Left hindlimb (tissue), 1 donor: ENCODE data around the gene SPINDOC.
A peak's percentile ranks its signal among the peaks of the same experiment; 100 is the strongest.
"Not testable (repeated sequence)": the region's sequence is repeated elsewhere in the genome, so short reads cannot be mapped to it uniquely, and the experiment has no call there.

ENCODE experiments used
- DNase-seq: peaks from one replicate; pipeline ENCODE4 v3.0.0-alpha.2; 2018

SPINDOC gene, protein sequence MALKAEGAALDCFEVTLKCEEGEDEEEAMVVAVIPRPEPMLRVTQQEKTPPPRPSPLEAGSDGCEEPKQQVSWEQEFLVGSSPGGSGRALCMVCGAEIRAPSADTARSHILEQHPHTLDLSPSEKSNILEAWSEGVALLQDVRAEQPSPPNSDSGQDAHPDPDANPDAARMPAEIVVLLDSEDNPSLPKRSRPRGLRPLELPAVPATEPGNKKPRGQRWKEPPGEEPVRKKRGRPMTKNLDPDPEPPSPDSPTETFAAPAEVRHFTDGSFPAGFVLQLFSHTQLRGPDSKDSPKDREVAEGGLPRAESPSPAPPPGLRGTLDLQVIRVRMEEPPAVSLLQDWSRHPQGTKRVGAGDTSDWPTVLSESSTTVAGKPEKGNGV

DNA sequence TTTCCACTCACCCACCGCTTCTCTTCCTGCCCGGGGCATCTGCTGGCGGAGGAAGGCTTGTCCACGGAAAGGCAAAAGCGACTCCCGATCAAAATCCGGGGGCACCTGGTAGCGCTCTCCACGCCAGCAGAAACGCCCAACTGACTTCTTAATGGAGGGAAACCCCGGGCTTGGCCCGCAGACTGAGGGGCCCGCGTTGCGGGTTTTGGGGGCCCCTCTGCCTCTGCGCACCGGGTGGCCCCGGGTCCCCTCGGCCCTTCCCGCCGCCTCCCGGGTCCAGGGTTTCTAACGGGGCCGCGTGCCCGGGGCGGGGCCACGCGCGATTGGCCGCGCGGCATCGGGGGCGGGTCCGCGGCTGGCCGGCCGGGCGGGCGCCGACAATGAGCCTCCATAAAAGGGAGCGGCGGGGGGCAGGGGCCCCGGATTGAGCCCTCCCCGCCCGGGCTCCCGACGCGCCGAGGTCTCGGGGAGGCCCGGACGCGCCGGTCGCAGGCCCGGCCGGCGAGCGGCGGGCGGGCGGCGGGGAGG lies at the start of gene SPINDOC:
Gene SPINDOC, plus strand, starts transcription at position 422 of the 528 bp plus-strand sequence. CDS start 231 bp downstream, outside the sequence.
- peak; percentile 83 for DNase-seq

DNA sequence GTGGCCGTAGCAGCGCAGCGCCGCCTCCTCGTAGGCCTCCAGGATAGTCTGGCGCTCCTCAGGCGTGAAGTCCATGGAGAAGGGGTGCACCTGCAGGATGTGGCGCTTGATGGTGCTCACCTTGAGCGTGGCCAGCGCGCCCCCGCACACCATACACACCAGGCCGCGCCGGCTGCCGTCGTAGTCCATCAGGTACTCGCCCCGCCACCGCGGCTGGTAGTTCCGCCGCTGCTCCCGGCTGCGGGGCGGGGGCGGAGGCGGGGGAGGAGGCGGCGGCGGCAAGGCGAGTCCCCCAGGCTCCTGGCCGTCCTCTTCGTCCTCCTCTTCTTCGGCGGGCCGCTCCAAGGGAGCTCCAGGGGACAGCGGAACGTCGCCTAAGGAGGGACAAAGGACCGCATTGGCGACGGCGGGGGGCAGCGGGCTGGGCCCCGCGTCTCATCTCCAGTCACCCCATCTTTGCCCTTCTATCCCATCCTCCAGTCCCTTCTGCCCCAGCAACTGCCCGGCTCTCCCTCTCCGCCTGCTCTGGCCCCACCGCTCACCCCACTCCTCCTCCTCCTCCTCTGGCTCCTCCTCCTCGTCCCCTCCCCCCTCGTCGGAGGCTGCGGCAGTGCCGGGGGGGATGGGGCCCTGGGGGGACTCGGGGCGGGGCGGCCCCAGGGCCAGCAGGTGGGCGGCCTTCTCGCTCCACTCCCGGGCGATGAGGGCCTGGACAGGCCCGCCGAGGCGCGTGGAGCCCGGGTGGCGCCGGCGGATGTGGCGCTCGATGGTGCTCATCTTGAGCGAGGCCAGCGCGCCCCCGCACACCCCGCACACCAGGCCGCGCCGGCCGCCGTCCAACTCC lies 49.5 kb upstream of the SPINDOC start:
- peak; percentile 77 for DNase-seq

DNA sequence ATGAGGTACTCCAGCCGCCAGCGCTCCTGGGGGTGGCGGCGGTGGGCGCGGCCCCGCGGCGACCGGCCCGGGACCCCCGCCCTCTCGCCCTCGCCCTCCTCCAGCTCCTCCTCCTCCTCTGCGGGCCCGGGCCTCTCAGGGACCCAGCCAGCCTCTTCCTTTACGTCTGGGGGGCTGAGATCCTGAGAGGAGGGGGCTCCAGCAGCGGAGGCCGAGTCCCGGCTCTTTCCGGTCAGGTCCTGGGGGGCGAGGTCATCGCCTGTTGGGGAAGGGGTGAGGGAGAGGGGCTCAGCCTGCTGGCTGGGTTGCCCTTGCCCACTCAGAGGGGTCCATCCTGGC lies 48.9 kb upstream of the SPINDOC start:
- no peak for DNase-seq

DNA sequence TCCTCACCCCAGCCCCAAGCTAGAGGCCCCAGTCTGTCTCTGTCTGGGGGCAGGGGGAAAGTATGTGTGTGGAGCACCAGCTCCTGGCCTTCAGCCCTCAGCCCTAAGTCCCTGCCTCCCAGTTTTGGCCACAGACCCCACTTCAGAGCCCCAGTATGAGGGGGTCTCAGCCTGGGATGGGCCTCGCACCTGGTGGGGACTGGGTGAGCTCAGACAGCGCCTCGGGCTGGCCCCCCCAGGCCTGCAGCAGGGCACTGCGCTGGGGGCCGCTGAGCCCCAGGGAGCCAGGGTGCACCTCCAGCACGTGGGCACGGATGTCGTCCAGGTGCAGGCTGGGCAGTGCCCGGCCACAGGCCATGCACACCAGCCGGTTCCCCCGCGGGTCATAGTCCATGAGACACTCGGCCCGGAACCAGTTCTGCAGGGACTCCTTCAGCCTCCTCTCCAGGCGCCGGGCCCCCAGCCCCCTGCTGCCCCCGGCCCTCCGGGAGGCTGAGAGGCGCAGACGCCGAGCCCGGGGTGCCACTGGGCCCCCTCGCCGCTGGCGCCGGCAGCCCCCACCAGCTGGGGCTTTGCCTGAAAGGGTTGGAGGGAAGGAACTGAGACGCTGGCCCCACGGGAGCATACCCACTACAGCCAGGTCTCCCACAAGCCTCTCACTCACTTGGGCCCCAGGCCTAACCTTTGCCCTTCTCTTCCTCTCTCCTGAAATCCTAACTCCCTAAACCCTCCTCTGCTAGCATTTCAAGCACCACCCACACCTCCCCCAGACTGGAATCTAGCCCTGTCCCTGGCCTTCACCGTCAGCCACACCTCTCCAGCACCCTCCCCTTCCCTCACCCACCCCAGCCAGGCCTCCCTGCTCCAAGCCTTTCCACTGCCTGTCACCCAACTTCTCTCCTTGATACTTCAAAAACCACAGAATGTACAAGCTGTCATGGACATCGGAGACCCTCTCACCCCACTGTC lies 48.3 kb upstream of the SPINDOC start:
- peak; percentile 55 for DNase-seq

DNA sequence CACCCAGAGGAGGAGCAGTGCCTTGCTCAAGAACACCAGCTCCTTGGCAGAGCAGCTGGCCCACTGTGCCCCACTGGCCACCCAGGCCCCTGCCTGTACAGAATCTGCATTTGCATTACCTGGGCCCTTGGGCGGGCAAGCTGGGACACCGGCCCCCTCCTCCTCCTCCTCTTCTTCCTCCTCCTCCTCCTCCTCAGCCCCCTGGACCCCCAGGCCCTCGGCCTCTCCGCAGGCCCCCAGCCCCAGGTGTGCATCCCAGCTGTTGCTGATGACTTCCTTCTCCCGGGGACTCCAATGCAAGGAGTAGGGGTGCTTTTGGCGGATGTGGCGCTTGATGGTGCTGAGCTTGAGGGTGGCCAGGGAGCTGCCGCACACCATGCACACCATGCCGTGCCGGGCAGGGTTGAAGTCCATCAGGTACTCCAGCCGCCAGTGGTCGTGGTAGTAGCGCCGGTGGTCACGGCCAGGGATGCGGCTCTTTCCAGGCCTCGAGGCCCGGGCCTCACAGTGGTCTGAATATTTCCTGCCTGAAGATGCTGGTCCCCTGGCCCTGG lies 47.5 kb upstream of the SPINDOC start:
- peak; percentile 34 for DNase-seq

DNA sequence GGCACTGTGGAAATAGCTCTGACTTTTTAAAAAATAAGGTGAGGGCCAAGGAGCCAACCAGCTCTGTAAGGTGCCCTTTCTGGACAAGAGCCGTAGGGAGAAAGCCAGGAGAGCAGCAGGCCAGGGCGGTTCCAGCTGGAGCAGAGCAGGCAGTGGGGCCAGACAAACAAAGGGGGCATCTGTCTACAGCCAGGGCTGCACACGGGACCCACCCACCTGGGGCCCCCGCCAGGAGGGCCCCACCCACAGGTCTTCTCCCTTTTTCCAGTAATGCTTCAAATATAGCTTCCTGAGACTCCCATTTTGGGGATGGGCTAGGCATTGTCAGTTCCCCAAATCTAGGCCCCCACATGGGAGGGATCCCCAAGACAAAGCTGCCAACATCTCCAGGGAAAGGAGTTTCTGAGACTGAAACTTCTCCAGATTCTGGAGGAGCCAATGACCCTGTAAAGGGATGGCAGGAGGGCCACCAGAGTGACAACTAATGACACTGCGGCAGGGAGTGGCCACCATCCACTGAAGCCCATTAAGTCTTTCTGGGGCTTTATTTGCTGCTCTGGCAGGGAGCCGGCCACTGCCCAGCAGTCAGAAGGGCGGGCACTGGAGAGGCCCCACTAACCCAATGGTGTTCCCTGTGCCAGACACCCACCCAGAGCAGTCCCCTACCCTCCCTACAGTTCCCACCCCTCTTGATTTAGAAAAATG lies 46.6 kb upstream of the SPINDOC start:
- peak; percentile 41 for DNase-seq

DNA sequence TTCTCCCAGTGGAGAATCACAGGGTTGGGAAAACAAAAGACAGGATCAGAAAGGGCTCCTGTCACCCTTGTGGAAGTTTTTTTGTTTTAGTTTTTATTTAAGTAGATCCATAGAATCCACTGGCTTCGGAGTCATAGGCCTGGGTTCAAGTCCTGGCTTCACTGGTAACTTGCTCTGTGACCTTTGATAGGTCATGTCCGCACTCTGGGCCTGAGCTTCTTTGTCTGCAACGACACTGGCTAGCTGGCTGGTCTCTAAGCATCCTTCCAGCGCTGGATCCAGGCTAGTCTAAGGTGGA lies 46.0 kb upstream of the SPINDOC start:
- no peak for DNase-seq

DNA sequence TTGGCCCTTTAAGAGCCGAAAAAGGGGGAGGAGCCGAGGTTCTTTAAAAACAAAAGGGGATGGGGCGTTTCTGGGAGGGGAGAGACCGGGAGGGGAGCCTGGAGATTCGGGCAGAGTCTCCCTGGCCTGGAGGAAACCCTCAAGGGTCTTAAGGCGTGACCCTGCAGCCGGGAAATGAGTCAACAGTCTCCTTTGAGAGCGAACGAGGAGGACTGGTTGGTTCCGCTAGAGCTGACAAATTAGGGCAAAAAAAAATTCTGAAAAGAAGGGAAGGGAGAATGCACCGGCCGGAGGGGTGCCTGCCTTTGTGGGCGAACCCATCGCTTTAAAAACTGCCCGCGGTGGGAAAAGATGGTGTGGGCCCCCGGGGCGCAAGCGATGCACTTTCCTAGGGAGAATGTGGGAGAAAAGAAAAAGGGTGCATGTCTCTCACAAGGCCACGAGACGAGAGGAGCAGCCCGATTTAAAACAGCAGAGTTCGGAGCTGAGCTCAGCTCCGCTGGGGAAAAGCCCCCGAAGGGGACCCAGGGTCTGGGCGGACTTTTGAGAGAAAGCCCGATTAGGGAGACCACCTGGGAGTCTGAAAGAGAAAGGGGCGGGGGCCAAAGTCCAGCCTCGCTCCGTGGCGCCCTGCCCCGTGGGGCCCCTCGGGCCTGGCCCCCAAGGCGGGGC lies 45.6 kb upstream of the SPINDOC start:
- peak; percentile 79 for DNase-seq

DNA sequence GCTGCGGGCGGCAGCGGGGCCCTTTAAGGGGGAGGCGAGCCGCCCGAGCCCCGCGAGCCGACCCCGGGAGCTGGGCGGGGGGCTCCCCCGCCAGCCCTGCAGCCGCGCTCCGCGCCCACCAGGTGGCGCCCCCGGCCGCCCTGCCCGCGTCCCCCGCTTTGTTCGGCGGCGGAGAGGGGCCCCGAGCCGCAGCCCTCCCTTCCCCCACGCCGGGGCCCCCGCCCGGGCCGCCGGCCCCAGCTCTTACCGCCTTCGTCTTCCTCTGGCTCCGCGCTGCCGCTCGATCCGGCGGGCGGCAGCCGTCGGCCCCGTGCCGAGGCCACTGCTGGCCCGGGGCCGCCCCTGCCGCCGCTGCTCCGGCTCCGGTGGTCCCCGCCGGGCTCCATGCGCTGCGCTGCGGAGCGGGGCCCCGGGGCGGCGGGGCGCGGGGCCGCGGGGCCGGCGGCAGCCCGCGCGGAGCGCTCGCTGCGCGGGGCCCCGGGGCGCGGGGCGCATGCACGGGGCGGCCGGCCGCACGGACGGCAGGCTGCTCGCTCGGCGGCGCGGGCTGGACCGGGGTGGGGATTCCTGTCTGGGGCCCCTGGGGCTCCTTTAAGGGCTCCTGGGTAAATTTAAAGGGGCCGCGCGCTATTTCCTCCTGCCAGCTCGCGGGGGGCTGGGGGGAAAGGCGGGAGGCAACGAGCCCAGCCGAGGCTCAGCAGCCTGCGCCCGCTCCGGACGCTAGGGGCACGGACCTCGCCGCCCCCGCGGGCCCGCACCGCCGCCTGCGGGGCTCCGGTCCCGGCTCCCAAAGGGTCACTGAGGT lies 44.8 kb upstream of the SPINDOC start, which contains the start of gene ZFTA:
Gene ZFTA, minus strand, starts transcription at position 539 of the 805 bp plus-strand sequence. Its CDS starts 153 bp downstream, at position 386.
- DNase-seq, result peak; percentile 83

DNA sequence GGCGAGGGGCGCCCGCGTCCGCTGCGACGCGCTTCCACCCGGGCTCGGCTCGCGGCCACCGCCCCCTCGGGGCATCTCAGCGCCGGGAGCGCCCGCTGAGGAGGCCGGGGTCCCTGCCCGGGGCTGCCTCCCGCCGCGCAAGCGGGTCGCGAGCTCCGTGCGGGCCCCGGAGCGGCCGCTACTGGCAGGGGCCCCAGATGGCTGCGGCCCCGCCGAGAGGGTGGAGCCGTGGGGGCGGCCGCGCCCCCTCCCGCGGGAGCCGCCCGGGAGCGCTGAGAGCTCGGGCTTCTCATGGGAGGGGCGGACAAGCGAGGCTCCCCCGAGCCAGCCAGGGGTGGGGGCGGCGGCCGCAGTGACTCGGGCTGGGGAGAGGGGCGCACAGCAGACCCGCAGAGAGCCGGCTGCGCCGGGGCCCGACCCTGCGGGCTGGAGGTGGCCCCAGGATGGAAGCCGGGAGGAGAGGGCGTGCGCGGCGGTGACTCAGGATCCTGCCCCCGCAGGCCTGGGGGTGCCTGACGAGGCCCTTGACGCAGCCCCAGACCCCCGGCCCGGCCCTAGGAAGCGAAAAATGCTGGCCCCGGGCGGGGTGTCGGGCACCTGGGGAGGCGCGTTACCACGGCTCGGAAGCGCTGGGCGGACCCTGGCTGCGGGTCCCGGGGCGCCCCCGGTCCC lies 44.1 kb upstream of the SPINDOC start:
- peak; percentile 61 for DNase-seq

DNA sequence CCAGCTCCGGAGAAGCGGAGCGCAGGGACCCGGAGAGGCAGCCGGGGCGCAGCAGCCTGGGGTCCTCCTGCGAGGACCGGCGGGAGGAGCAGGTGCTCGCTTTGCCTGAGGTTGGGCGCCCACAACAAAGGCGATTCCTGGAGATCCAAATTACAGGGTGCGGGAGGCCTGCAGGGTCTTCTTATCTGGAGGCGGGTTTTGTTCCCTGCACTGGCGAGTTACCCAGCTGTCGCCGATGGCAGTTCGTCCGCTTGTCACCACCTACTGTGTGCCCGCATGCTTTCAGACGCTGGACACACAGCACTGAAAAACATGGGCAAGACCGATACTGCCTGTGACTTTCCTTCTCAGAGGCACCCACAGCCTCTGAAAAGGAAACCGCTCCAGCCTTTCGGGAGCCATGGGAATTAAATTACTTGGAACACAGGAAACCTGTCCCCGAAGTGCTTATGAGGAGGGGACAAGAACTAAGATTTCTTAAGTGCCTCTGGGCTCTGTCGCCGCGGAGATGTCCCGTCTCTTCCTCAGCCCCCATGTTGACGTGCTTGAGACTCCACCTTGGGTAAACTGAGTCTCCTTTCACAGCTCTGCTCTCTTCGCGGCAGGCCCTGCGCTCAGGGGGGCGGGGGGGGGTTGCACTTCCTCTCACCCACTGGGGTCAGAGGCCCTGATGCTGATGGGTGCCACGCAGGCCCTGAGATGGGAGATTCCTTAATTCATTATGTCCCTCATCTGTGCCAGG lies 43.4 kb upstream of the SPINDOC start:
- peak; percentile 40 for DNase-seq

DNA sequence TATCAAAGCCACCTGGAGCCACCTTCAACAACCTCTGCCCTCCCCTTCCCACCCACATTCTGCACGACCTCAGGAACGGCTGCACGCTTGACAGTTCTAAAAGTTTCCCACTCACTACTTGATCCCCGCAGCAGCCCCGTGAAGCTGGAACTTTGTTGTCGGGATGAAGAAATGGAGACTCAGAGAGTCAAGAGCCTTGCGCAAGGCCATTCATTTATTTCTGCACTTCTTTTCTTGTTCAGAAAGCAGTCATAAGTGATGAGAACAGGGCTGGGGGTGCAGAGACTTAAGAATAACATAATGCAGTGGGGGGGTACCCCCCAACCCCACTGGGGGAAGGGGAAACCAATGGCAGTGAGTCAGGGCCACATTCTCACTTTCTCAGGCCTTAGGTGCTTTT lies 42.5 kb upstream of the SPINDOC start:
- no peak for DNase-seq

DNA sequence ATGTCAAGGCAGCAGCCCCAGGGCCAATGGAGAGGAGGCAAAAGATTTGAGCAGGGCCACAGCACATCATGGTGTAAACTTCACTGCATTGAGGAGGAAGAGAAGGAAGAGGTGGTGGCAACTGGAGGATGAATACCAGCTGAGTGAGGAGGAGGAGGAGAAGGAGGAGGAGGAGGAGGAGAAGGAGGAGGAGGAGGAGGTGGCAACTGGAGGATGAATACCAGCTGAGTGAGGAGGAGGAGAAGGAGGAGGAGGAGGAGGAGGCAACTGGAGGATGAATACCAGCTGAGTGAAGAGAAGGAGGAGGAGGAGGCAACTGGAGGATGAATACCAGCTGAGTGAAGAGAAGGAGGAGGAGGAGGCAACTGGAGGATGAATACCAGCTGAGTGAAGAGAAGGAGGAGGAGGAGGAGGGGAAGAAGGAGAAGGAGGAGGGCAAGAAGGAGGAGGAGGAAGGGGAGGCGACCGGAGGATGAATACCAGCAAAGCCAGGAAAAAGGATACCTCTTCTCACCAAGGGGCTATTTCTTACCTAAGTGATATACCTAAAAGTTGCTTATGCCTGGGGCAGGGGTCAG lies 41.4 kb upstream of the SPINDOC start:
- not testable (repeated sequence) for DNase-seq

DNA sequence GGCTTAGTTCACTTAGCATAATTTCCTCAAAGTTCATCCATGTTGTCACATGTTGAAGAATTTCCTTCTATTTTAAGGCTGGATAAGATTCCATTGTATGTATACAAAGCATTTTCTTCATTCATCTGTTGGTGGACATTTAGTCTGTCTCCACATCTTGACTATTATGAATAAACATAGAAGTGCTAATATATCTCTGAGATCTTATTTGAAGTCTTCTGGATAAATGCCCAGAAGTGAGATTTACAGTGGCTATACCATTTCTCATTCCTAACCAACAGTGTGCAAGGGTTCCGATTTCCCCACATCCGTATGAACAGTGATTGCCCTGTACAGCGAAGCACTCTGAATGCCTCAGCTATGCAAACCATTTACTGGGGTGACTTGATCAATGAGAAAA lies 38.1 kb upstream of the SPINDOC start:
- no peak for DNase-seq

DNA sequence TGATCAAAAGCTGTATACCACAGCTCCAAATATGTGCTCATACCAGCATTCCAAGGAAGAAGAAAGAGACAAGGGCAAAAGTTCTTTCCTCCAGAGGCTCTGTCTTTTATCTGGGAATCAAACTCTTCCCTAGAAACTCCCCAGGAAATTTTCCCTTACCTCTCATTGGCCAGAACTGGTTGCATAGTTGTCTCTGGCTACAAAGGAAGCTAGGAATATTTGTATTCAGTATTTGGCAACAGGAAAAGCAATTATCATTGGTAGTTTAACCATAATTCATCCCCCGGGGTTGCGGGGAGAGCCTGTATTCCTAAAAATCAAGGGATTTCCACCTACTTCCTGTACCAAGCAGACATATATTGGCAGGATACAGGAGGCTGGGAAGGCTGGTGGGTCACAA lies 34.2 kb upstream of the SPINDOC start:
- no peak for DNase-seq

DNA sequence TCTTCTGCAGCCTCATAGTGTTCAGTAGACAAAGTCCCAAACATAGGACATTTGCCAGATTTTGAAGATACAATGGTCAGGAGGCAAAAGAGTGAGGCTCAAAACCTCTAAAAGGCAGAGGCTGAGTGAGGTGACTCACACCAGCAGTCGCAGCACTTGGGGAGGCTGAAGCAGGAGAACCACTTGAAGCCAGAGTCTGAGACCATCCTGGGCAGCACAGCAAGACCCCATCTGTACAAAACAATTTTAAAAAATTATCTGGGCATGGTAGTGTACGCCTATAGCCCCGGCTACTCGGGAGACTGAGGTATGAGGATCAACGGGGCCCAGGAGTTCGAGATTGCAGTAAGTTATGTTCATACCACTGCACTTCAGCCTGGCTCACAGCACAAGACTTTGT lies 30.5 kb upstream of the SPINDOC start:
- no peak for DNase-seq

DNA sequence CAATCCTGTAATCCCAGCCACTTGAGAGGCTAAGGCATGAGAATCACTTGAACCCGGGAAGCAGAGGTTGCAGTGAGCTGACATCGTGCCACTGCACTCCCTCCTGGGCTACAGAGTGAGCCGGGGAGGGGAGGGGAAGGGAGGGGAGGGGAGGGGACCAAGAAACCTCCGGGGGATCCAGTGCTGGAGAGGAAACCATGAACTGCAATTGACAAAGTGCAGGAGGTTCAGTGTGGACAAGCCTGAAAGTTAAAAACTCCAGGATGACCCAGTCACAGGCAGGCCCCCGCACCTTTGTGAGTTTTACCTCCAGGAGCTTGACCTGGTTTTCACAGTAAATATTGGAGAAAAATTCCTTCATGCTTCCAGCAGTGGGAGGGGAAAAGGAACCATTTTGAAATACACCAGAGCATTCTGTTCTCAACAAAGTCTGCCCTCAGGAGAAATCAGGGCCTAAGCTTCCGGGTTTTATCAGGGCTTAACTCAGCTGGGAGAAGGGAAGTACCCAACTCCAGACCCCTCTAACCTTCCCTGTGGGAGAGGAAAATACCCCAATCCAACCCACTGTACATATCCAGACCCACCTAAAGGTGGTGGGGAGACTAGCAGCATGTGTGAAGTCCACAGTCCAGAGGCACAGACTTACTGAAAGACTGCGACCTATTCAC lies 29.2 kb upstream of the SPINDOC start:
- DNase-seq, result no peak

DNA sequence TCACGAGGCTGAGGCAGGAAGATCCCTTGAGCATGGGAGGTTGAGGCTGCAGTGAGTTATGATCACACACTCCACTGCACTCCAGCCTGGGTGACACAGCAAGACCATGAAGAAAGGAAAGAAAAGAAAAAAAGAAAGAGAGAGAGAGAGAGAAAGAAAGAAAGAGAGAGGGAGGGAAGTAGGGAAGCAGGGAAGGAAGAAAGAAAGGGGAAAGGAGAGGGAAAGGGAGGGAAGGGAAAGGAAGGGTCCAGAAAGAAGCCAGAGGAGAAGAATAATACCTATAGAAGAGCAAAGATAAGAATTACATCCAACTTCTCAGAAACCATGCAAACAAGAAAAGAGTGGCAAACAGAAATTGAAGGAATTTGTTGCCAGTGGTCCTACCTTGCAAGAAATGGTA lies 27.4 kb upstream of the SPINDOC start:
- DNase-seq, result no peak
